ENCODE results near the gene MXD3.

MXD3 gene

DNA sequence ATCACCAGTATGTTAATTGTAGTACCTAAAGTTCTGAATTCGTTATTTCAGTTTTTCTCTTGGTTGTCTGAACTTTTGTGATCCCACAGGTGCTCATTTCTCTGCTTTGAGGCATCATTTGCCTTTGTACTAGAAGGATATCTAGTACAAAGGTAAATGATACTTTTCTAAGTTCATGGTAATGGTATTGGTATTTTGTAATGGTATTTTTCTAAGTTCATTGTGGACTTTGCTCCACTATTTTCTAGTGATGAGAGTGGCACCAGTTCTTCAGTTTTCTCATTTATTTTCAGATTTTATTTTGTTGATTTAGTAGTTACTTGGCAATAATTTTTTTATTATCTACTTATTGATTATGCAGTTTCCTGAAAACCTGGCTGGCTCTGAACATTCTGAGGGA lies 50.2 kb downstream of the MXD3 start:
- TF ChIP-seq CTCF (IDR thresholded peaks at IDR 0.05), result no peak

- no peak for TF ChIP-seq CTCF (IDR thresholded peaks at IDR 0.05)
Observed at GRCh38 chr5:177260961-177261360, 50.7 kb downstream of the MXD3 start.
